AG20443 (cell line): ENCODE measurements around the gene INPP5A.
"Not testable (repeated sequence)": the region's sequence is repeated elsewhere in the genome, so short reads cannot be mapped to it uniquely, and the experiment has no call there.

Experiments
- DNase-seq: peaks from one replicate; pipeline ENCODE4 v3.0.0; 2012; ENCODE audit warnings: low spot score, mixed read lengths

INPP5A gene

GRCh38 chr10:132696728-132697577 lies 159.4 kb downstream of the INPP5A start:
- DNase-seq: no peak

DNA sequence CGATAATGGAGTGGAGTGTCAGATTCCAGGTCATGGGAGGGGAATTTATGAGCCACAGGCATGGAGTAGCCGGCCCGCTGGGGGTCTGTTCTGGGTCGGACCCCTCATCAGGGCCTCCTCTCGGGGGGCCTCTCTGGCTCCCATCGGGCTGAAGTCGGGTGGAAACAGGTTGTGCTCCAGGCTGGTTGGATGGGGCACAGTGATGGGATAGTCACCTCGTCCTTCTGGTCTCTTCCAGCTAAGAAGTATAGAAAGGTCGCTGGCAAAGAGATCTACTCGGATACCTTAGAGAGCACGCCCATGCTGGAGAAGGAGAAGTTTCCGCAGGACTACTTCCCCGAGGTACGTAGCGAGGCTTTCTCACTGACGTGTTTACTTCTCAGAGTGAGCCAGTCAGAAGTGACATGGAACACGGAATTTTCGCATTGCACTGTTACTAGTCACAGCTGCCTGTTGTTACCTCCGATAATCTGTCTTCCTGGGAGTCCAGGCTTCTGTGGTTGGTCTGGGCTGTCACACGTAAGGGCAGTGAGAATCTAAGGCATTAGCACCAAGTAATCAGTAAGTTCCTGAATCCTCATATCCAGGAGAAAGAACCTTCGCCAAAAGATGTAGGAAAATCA lies 160.1 kb downstream of the INPP5A start:
- DNase-seq: no peak

GRCh38 chr10:132698211-132698751 lies 160.7 kb downstream of the INPP5A start:
- no peak for DNase-seq

GRCh38 chr10:132698761-132699391 lies 161.3 kb downstream of the INPP5A start:
- DNase-seq: no peak

- no peak for DNase-seq
Measured at GRCh38 chr10:132699411-132700155, 162.0 kb downstream of the INPP5A start.

- DNase-seq: peak; percentile 54
Measured at GRCh38 chr10:132700156-132701098, 162.8 kb downstream of the INPP5A start.

DNA sequence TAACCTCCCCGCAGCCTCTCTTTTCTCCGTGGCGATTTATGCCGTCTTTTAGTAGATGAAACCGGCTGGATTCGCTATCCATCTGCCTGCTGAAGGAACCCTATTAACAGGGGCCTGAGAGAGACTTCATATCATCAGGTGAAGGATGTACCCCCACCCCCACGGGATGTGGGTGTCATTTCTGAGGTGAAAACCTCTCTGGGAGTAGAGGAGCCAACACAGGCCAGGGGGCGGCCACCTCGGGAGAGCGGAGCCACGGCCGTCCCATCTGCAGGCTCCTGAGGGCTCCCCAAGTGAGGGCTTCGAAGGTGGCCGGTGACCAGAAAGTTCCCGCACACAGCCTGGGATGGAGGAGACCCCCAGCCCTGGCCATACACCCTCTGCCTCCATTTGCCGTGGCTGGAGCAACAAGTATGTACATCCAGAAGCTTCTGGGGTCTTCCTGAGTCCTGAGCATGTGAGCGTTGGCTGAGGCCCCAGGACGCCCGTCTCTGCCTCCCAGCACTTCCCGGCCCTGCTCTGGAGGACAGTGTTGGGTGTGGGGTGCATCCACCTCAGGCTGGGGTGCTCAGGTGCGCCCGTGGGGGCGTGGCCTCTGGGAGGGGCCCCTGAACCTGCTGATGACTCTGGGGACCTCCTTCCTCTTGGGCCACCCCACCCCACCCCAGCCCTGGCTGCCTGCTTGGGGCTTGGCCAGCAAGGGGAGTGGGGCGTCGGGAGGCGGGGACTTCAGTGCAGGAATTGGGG lies 163.7 kb downstream of the INPP5A start:
- DNase-seq: no peak

GRCh38 chr10:132701846-132702190 lies 164.2 kb downstream of the INPP5A start:
- DNase-seq: no peak

DNA sequence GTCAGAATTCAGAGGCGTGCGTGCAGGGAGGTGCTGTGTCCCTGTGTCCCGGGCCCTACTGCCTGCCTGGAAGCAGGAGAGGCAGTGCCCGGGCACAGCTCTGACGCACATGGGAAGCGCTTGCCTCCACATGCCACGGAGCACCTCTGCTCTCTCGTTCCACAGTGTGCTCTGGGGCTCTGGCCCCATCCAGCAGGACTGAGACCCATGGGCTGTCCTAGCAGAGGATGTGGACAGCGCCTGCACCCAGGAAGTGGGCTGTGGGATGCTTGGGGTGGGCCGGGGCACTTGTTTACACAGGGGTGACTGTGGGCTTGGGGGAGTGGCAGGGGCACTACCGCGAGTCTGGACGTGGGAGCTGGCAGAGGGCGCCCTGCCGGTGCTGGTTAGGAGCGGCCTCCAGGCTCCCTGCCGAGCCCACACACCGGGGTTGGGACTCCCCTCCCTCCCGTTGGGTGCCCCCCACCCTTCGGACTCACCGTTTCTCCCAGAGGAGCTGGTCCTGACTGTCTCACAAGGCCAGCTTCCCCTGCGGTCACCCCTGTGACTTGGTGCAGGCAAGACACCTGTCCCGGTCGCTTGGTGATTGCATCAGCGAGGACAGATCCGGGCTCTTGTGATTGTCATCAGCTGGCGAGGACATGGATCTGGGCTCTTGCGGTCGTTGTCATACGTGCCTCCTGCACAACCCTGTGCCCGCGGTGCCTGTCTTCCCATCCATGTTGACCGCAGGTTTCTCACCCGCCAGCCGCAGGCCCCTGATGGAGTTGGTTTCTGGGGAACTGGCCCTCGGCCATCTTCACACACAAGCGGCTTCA lies 165.2 kb downstream of the INPP5A start:
- no peak for DNase-seq

DNA sequence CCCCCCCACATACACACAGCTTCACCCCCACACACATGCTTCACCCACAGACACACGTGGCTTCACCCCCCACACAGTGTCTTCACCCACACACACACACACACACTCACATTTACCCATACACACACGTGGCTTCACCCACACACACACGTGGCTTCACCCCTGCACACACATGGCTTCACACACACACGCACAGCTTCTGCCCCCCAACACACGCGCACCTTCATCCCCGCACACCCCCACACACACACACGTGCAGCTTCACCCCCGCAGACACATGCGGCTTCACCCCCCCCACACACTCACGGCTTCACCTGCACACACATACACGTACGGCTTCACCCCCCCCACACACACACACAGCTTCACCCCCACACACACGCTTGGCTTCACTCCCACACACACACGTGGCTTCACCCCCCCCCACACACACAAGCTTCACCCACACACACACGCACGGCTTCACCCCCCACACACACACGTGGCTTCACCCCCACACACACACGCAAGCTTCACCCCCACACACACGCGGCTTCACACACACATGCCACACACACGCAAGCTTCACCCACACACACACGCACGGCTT lies 165.9 kb downstream of the INPP5A start:
- DNase-seq: no peak

DNA sequence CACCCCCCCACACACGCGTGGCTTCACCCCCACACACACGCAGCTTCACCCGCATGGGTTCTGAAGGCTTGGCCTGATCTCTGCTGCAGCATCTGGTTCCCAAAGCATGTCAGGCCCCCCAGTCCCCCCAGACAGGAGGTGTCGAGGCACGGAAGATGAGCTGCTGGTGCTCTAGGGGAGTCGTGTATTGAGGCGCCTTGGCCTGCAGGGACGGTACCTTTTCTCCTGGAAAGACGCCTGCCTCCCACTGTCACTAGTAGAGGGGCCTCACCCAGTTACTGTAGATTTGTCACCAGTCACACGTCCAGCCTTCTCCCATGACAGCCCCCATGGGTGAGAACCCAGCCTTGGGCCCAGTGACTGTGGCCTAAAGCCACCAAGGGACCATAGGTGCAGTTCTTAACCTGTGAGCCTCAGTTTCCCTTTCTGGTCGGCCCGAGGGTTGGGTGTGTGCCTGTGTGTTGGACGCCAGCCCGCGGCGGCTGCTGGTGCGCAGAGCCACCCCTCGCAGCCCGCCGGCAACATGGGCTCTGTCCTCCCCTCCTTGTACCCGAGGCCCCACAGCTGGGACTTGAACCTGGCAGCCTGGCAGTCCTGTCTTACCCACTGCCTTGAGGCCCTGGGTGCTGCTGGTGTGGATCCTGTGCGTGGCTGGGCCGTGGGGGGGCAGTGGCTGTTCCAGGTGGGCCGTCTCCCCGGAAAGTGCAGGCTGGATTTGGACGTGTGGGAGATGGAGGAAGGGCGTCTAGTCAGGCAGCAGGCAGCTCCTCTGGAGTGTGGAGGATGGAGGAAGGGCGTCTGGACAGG lies 166.6 kb downstream of the INPP5A start:
- DNase-seq: no peak

GRCh38 chr10:132704815-132705064 lies 167.2 kb downstream of the INPP5A start:
- not testable (repeated sequence) for DNase-seq

DNA sequence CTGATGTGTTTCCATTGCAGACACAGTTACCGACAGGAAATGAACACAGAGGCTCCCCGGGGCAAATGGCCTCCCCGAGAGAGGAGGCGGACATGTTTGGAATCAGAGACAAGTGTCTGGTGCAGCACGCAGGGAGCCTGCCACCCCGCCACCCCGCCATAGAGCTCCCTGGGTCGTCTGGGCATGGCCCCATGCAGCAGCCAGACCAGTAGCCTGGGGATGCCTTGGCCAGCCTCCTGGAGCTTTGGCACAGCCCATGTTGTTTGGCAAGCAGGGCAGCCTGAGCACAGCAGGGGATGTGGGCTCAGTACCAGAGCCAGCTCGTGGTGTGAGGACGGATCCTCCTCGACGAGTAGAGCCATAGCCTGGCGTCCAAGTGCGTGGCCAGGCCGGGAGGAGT lies 167.6 kb downstream of the INPP5A start:
- DNase-seq: no peak

GRCh38 chr10:132705943-132706342 lies 168.4 kb downstream of the INPP5A start:
- no peak for DNase-seq

DNA sequence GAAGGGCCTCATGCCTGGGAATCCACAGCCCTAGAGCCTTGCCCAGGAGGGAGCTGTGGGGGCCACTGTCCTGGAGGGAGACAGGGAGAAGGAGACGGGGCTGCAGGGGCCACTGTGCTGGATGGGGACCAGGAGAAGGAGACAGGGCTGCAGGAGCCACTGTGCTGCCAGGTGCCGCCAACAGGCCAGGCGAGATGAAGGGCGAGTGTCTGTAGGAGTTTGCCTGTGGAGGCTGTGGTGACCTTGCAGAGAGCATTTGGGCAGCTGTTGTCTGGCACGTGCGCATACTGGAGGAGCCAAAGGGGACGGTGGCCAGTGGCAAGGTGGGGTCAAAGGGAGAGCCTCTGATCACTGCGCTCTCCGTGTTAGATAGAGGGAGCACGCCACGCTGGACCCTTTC lies 169.1 kb downstream of the INPP5A start:
- DNase-seq: no peak

DNA sequence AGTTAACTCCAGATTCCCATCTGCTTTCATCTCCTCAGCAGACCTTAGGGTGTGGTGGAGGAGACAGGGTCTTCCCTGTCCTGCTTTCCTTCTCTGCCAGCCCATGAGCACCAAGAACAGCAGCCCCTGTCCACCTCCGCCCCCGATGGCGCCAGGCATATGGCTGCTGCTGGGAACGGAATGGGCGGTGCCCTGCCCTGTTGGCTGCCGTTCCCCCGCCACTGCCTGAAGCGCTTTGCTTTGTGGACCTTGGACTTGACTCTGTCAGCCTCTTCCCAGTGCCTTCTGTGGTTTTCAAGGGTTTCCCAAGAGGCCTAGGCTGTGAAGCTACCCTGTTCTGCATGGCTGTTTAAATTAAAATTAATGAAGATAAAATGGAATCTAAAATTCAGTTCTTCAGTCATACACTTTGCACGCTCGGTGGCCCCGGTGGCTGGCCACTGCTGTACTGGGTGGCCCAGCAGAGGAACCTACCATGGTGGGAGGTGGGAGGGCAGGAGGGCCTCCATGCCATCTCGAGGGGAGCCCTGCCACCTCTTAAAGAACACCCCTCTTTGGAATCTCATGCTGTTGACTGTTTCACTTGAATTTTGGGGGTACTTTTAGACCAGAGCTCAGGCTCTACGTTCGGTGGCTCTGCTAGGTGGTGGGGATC lies 169.7 kb downstream of the INPP5A start:
- no peak for DNase-seq

GRCh38 chr10:132707776-132708171 lies 170.2 kb downstream of the INPP5A start:
- DNase-seq: no peak

- no peak for DNase-seq
Measured at GRCh38 chr10:132708441-132708840, 170.9 kb downstream of the INPP5A start.
